Trophoblast cell (in vitro differentiated cells and primary cell): Measurements from ENCODE around the gene PCSK5.
"Not testable (repeated sequence)": the region's sequence is repeated elsewhere in the genome, so short reads cannot be mapped to it uniquely, and the experiment has no call there.

Experiments used
- DNase-seq, 2 donors: peaks; one replicate each; pipeline ENCODE4 v3.0.0-alpha.2; 2016
- H2AFZ ChIP-seq: 2 replicates; pipeline ENCODE4 v1.6.1; 2013; ENCODE audit warnings: low read length, moderate library complexity, mild to moderate bottlenecking; ENCODE audit not compliant: insufficient read depth, poor library complexity
- H2AK5ac ChIP-seq: 2 replicates; pipeline ENCODE4 v1.6.1; 2013; ENCODE audit warnings: mild to moderate bottlenecking, low read length
- H2BK120ac ChIP-seq: 2 replicates; pipeline ENCODE4 v1.6.1; 2013; ENCODE audit warnings: low read length, mild to moderate bottlenecking, moderate library complexity; ENCODE audit not compliant: insufficient read depth, poor library complexity
- H2BK12ac ChIP-seq: 2 replicates; pipeline ENCODE4 v1.6.1; 2013; ENCODE audit warnings: mild to moderate bottlenecking, low read length, moderate library complexity
- H2BK5ac ChIP-seq: 2 replicates; pipeline ENCODE4 v1.6.1; 2013; ENCODE audit warnings: low read length, low read depth, moderate library complexity, mild to moderate bottlenecking; ENCODE audit not compliant: poor library complexity
- H3K14ac ChIP-seq: 2 replicates; pipeline ENCODE4 v1.6.1; 2013; ENCODE audit warnings: mild to moderate bottlenecking, low read length
- H3K18ac ChIP-seq: 2 replicates; pipeline ENCODE4 v1.6.1; 2013; ENCODE audit warnings: mild to moderate bottlenecking, low read length
- H3K23ac ChIP-seq: 2 replicates; pipeline ENCODE4 v1.6.1; 2013; ENCODE audit warnings: low read length
- H3K27ac ChIP-seq: 2 replicates; pipeline ENCODE4 v1.5.1; 2013; ENCODE audit warnings: low read depth, mild to moderate bottlenecking, inconsistent platforms, low read length, moderate library complexity
- H3K27me3 ChIP-seq: 2 replicates; pipeline ENCODE4 v1.6.1; 2013; ENCODE audit warnings: inconsistent platforms, mild to moderate bottlenecking, low read length, moderate library complexity; ENCODE audit not compliant: insufficient read depth
- H3K36me3 ChIP-seq, 2 experiments: 1 replicate in 1 of 2; 2 replicates in 1 of 2; pipeline ENCODE4 v1.6.1; 2013; ENCODE audit warnings: low read length in 2 of 2, mild to moderate bottlenecking in 2 of 2, moderate library complexity in 1 of 2; ENCODE audit not compliant: insufficient read depth in 2 of 2, control insufficient read depth in 1 of 2
- H3K4ac ChIP-seq: 2 replicates; pipeline ENCODE4 v1.6.1; 2013; ENCODE audit warnings: low read depth, mild to moderate bottlenecking, low read length, moderate library complexity
- H3K4me1 ChIP-seq, 2 experiments: 1 replicate in 1 of 2; 2 replicates in 1 of 2; pipeline ENCODE4 v1.6.1; 2013; ENCODE audit warnings: low read length in 2 of 2, mild to moderate bottlenecking in 2 of 2, moderate library complexity in 1 of 2; ENCODE audit not compliant: insufficient read depth in 2 of 2, control insufficient read depth in 1 of 2
- H3K4me2 ChIP-seq: 2 replicates; pipeline ENCODE4 v1.6.1; 2013; ENCODE audit warnings: inconsistent platforms, mild to moderate bottlenecking, low read length, moderate library complexity
- H3K4me3 ChIP-seq: 2 replicates; pipeline ENCODE4 v1.5.1; 2013; ENCODE audit warnings: mild to moderate bottlenecking, low read depth, low read length, inconsistent platforms
- H3K79me1 ChIP-seq: one replicate; pipeline ENCODE4 v1.6.1; 2013; ENCODE audit warnings: low read length
- H3K79me2 ChIP-seq: 2 replicates; pipeline ENCODE4 v1.6.1; 2013; ENCODE audit warnings: low read length, mild to moderate bottlenecking; ENCODE audit not compliant: control insufficient read depth, insufficient read depth, poor library complexity
- H3K9ac ChIP-seq: 2 replicates; pipeline ENCODE4 v1.6.1; 2013; ENCODE audit warnings: mild to moderate bottlenecking, low read length
- H3K9me3 ChIP-seq: 2 replicates; pipeline ENCODE4 v1.6.1; 2013; ENCODE audit warnings: low read depth, mild to moderate bottlenecking, control low read depth, inconsistent platforms, low read length; ENCODE audit not compliant: insufficient read depth
- H4K12ac ChIP-seq: 2 replicates; pipeline ENCODE4 v1.6.1; 2013; ENCODE audit warnings: low read depth, mild to moderate bottlenecking, low read length, moderate library complexity
- H4K8ac ChIP-seq: 2 replicates; pipeline ENCODE4 v1.6.1; 2013; ENCODE audit warnings: low read depth, mild to moderate bottlenecking, low read length, moderate library complexity
- H4K91ac ChIP-seq: one replicate; pipeline ENCODE4 v1.6.1; 2013; ENCODE audit warnings: low read depth, mild to moderate bottlenecking, low read length, moderate library complexity
- WGBS: extraction: QIAGEN DNeasy Blood & Tissue Kit; methylation state at CpG from one replicate; pipeline ENCODE4 v1.1.7; 2013; ENCODE audit warnings: missing lambda C conversion rate; ENCODE audit not compliant: insufficient read length, insufficient coverage; ENCODE audit errors: extremely low coverage; 5-methylcytosine and 5-hydroxymethylcytosine counted together

PCSK5 gene

GRCh38 chr9:75858497-75859092, 31.9 kb upstream of the PCSK5 start:
- no peak overlapping the region for H3K4me3 ChIP-seq
- no peak overlapping the region for H2BK5ac ChIP-seq
- peaks cover 2% of the 10 kb centered on the region for H3K79me1 ChIP-seq
- no peaks in the 10 kb centered on the region for H3K4me1 ChIP-seq
- no peak overlapping the region for H3K9ac ChIP-seq
- H3K4me2 ChIP-seq = no peak overlapping the region
- H3K79me2 ChIP-seq = no peaks in the 10 kb centered on the region
- H3K9me3 ChIP-seq = no peaks in the 10 kb centered on the region
- H2AFZ ChIP-seq = no peak overlapping the region
- H2BK120ac ChIP-seq = no peak overlapping the region
- no peak overlapping the region for H2AK5ac ChIP-seq
- no CpG with 5 or more reads among the region's 3 CpGs for WGBS
- H3K14ac ChIP-seq = no peak overlapping the region
- H2BK12ac ChIP-seq = no peak overlapping the region
- H3K27ac ChIP-seq = no peak overlapping the region
- DNase-seq = no peak
- no peak overlapping the region for H4K12ac ChIP-seq
- no peak overlapping the region for H4K8ac ChIP-seq
- H3K23ac ChIP-seq = no peak overlapping the region
- H3K18ac ChIP-seq = no peak overlapping the region
- no peaks in the 10 kb centered on the region for H3K36me3 ChIP-seq
- H4K91ac ChIP-seq = no peak overlapping the region
- H3K27me3 ChIP-seq = no peaks in the 10 kb centered on the region
- H3K4ac ChIP-seq = no peak overlapping the region

GRCh38 chr9:75864266-75864665, 26.2 kb upstream of the PCSK5 start:
- H2BK12ac ChIP-seq = no peak overlapping the region
- DNase-seq = no peak
- no peaks in the 10 kb centered on the region for H3K9me3 ChIP-seq
- no peaks in the 10 kb centered on the region for H3K4me1 ChIP-seq
- no peaks in the 10 kb centered on the region for H3K79me2 ChIP-seq
- no peak overlapping the region for H3K4me2 ChIP-seq
- H3K18ac ChIP-seq = no peak overlapping the region
- H3K27me3 ChIP-seq = no peaks in the 10 kb centered on the region
- no peak overlapping the region for H2AK5ac ChIP-seq
- H4K91ac ChIP-seq = no peak overlapping the region
- H2BK120ac ChIP-seq = no peak overlapping the region
- no peak overlapping the region for H3K27ac ChIP-seq
- no peak overlapping the region for H4K8ac ChIP-seq
- no peak overlapping the region for H3K23ac ChIP-seq
- no peaks in the 10 kb centered on the region for H3K79me1 ChIP-seq
- H2AFZ ChIP-seq = no peak overlapping the region
- no peak overlapping the region for H3K9ac ChIP-seq
- WGBS = no CpG with 5 or more reads among the region's 4 CpGs
- no peak overlapping the region for H3K4ac ChIP-seq
- no peak overlapping the region for H2BK5ac ChIP-seq
- no peak overlapping the region for H3K4me3 ChIP-seq
- no peaks in the 10 kb centered on the region for H3K36me3 ChIP-seq
- H3K14ac ChIP-seq = no peak overlapping the region
- H4K12ac ChIP-seq = no peak overlapping the region

DNA sequence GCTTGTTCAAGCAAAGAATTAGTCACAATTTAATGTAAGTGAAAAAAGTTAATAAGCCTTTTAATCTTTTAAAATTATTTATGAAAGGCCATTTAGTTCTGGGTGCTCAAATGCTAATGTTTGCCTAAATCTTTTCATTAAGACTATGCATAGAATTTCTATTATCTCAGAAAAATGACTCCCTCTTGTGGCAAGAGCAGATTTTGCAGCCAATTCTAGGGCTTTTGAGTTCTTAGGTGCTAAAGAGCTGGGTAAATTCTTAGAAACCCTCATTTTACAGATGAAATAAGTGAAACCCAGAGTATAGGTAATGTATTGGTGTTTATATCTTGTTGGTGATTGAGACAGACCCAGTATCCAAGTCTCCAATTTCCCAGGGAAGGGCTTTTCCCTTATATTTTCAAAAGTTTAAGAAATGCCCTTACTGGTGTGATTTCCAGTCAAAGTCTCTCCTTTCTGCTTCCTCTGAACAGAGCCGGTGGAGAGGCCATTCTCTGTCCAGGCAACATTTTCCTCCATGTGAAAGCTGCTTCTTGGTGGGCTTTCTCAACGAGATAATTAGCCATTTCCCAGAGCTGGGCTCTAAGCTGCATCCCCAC, 24.1 kb upstream of the PCSK5 start:
- H3K14ac ChIP-seq = no peak overlapping the region
- no peaks in the 10 kb centered on the region for H3K36me3 ChIP-seq
- no peak overlapping the region for H4K8ac ChIP-seq
- no peak overlapping the region for H3K4ac ChIP-seq
- H2AK5ac ChIP-seq = peak overlapping the region; percentile 41
- no peaks in the 10 kb centered on the region for H3K79me1 ChIP-seq
- no peak overlapping the region for H4K12ac ChIP-seq
- no peak overlapping the region for H3K4me2 ChIP-seq
- H3K4me3 ChIP-seq = no peak overlapping the region
- no CpG with 5 or more reads among the region's 2 CpGs for WGBS
- no peak overlapping the region for H3K23ac ChIP-seq
- H3K79me2 ChIP-seq = no peaks in the 10 kb centered on the region
- no peak overlapping the region for H4K91ac ChIP-seq
- no peaks in the 10 kb centered on the region for H3K4me1 ChIP-seq
- no peak overlapping the region for H3K9ac ChIP-seq
- H3K27ac ChIP-seq = no peak overlapping the region
- H2BK5ac ChIP-seq = no peak overlapping the region
- no peak overlapping the region for H2BK12ac ChIP-seq
- peak; percentile 68 to 93 for DNase-seq
- no peak overlapping the region for H3K18ac ChIP-seq
- H3K9me3 ChIP-seq = no peaks in the 10 kb centered on the region
- no peak overlapping the region for H2AFZ ChIP-seq
- no peak overlapping the region for H2BK120ac ChIP-seq
- no peaks in the 10 kb centered on the region for H3K27me3 ChIP-seq

GRCh38 chr9:75868526-75868925, 21.9 kb upstream of the PCSK5 start:
- not testable (repeated sequence) for H3K18ac ChIP-seq, H2AK5ac ChIP-seq, H2AFZ ChIP-seq, H3K27ac ChIP-seq, DNase-seq, H3K14ac ChIP-seq, H3K4me1 ChIP-seq, H2BK12ac ChIP-seq, H3K27me3 ChIP-seq, H3K4me3 ChIP-seq, H3K79me1 ChIP-seq, H3K9me3 ChIP-seq, H3K4me2 ChIP-seq, H2BK120ac ChIP-seq, H3K79me2 ChIP-seq, H3K36me3 ChIP-seq, H3K23ac ChIP-seq, H4K8ac ChIP-seq, H4K91ac ChIP-seq, H4K12ac ChIP-seq, H2BK5ac ChIP-seq, H3K4ac ChIP-seq, H3K9ac ChIP-seq
- no CpG with 5 or more reads among the region's 2 CpGs for WGBS
